Measurements from ENCODE around the gene SCOC.

DNA sequence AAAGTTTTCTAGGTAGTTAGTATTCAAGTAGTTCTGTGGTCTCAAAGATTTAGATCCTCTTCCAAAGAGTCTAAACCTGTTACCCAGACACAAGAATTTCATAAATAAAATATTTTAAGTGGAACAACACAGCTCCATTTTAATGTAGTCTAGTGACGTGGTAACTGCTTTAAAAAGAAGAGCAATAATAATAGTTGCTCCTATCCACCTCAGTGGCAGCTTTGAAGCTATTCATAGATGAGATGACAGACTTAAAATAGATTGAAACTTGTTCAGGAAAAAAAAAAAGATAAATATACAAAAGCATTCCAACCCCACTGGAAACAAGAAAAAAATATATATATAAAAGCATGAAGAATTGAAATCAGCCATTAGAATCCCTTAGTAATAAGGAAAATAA is 14.6 kb downstream of the SCOC start:
- no peak for TF ChIP-seq POLR2A (IDR thresholded peaks at IDR 0.05)
- TF ChIP-seq, protein P1, sequence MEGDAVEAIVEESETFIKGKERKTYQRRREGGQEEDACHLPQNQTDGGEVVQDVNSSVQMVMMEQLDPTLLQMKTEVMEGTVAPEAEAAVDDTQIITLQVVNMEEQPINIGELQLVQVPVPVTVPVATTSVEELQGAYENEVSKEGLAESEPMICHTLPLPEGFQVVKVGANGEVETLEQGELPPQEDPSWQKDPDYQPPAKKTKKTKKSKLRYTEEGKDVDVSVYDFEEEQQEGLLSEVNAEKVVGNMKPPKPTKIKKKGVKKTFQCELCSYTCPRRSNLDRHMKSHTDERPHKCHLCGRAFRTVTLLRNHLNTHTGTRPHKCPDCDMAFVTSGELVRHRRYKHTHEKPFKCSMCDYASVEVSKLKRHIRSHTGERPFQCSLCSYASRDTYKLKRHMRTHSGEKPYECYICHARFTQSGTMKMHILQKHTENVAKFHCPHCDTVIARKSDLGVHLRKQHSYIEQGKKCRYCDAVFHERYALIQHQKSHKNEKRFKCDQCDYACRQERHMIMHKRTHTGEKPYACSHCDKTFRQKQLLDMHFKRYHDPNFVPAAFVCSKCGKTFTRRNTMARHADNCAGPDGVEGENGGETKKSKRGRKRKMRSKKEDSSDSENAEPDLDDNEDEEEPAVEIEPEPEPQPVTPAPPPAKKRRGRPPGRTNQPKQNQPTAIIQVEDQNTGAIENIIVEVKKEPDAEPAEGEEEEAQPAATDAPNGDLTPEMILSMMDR (IDR thresholded peaks at IDR 0.05), result no peak

Measured in testis (tissue), 2 donors.